ENCODE results near the gene BABAM2.

GRCh38 chr2:28326881-28327505, 436.5 kb downstream of the BABAM2 start:
- no peak for TF ChIP-seq ETV6 (IDR thresholded peaks at IDR 0.05; ENCODE audit: borderline replicate concordance in 1 of 2, low read depth in 2 of 2, low read length in 1 of 2)
- no peak for TF ChIP-seq ETV6 (CRISPR knock-in tag; IDR thresholded peaks at IDR 0.05; ENCODE audit: borderline replicate concordance)
- TF ChIP-seq POLR2A (conservative IDR thresholded peaks at IDR 0.05), result no peak
